ENCODE results near the gene NOS3. TPM values are rescaled to one million over a fixed set of nuclear protein-coding genes. Genes with fewer than 3 reads are reported as not detected.

Gene NOS3
- total and polyA plus RNA-seq, 9 of the 15 experiments (the other 6 are each of a cell fraction or from before 2014, with no cell fraction given): 1.1 to 121 (median 23.6) TPM

DNA sequence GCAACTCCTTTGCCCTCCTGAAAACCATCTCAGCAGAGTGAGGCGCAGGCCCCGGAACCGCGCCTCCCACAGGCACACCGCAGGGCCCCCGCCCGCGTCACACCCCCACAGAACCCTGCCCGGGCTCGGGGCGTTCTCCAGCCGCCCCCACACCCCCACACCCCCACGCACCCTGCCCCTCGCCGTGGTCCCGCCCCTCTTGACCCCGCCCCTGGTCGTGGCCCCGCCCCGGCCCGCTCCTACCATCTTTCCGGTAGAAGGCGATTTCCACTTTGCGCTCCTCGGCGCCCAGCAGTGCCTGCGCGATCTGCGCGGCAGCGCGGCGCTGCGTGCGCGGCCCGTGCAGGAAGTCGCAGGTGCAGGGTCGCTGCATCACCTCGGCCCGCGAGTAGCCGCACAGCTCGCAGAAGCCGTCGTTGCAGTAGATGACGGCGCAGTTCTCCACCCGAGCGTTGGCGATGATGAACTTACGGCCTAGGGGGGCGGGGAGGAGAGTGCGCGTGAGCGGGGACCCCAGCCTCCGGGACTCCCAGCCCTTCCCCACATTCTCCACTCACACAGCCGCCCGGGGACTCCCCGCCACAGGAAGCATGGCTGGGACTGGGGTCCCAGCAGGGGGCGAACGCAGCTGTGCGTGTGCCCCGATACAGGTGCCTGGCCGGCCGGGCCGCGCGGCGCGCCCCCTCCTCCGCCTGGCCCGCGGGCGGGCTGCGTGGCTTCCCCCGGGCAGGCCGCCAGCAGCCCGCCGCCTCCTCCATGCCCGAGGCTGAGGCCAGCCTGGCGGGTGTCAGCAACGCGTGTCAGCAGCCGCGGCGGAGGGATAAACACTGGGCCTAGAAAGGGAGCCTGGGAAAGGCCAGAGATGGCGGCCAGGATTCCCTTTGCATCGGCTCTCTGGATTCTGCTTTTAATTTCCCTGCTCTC, 16.1 kb upstream of the NOS3 start (continued):
- peak; percentile 69 for TF ChIP-seq TAF1 (IDR thresholded peaks at IDR 0.05; ENCODE audit: control insufficient read depth, extremely low read depth, insufficient read depth, low read length, severe bottlenecking)
- TF ChIP-seq, protein P1, sequence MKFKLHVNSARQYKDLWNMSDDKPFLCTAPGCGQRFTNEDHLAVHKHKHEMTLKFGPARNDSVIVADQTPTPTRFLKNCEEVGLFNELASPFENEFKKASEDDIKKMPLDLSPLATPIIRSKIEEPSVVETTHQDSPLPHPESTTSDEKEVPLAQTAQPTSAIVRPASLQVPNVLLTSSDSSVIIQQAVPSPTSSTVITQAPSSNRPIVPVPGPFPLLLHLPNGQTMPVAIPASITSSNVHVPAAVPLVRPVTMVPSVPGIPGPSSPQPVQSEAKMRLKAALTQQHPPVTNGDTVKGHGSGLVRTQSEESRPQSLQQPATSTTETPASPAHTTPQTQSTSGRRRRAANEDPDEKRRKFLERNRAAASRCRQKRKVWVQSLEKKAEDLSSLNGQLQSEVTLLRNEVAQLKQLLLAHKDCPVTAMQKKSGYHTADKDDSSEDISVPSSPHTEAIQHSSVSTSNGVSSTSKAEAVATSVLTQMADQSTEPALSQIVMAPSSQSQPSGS (CRISPR knock-in tag; IDR thresholded peaks at IDR 0.05): no peak
- TF ChIP-seq AFF1 (IDR thresholded peaks at IDR 0.05; ENCODE audit: low read depth in 1 of 2, partially characterized antibody in 2 of 2): no peak
- TF ChIP-seq CEBPG (CRISPR knock-in tag; IDR thresholded peaks at IDR 0.05): no peak
- no peak for TF ChIP-seq CEBPG (tag; conservative IDR thresholded peaks at IDR 0.05 in 1 of 2, IDR thresholded peaks at IDR 0.05 in 1 of 2)
- no peak for TF ChIP-seq SMARCA4 (IDR thresholded peaks at IDR 0.05)
- TF ChIP-seq SMAD2 (IDR thresholded peaks at IDR 0.05; ENCODE audit: low read depth, low read length): no peak
- no peak for TF ChIP-seq SMAD1 (IDR thresholded peaks at IDR 0.05; ENCODE audit: low read depth, low read length, partially characterized antibody)
- TF ChIP-seq, protein P2, sequence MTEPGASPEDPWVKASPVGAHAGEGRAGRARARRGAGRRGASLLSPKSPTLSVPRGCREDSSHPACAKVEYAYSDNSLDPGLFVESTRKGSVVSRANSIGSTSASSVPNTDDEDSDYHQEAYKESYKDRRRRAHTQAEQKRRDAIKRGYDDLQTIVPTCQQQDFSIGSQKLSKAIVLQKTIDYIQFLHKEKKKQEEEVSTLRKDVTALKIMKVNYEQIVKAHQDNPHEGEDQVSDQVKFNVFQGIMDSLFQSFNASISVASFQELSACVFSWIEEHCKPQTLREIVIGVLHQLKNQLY (CRISPR knock-in tag; conservative IDR thresholded peaks at IDR 0.05): no peak
- no peak for TF ChIP-seq NFYB (IDR thresholded peaks at IDR 0.05; ENCODE audit: extremely low read depth, insufficient read length)
- no peak for TF ChIP-seq STAT5B (CRISPR knock-in tag; IDR thresholded peaks at IDR 0.05)
- TF ChIP-seq SREBF1 (IDR thresholded peaks at IDR 0.05; ENCODE audit: borderline replicate concordance, low read depth, low read length): no peak
- TF ChIP-seq SMARCC2 (IDR thresholded peaks at IDR 0.05; ENCODE audit: low read depth): peak; percentile 63; the same call in 1 of the 2 replicates
- 0 out of 2 replicates have a peak, but pooled peaks have one; percentile 85 for TF ChIP-seq NR1H2 (CRISPR knock-in tag; IDR thresholded peaks at IDR 0.05)
- TF ChIP-seq DEAF1 (CRISPR knock-in tag; IDR thresholded peaks at IDR 0.05): no peak
- TF ChIP-seq ATF6 (CRISPR knock-in tag; IDR thresholded peaks at IDR 0.05): 0 out of 2 replicates have a peak, but pooled peaks have one; percentile 40

All from K562 (cell line).